Endothelial cell of umbilical vein (primary cell): ENCODE results near the gene AUTS2. TPM values are rescaled to one million over a fixed set of nuclear protein-coding genes. Genes with fewer than 3 reads are reported as not detected.

ENCODE experiments used
- BruUV-seq: library from RNA; stranded (reverse); fragments of 400-500 nt; replicated peaks from 2 replicates; lab custom pipeline; 2021; lab: Mats Ljungman, UMichigan
- CTCF ChIA-PET: fragments of 300-600, 350-600 bp; sonication (Branson Sonifier 250); formaldehyde crosslinking; loops from one replicate; lab custom pipeline; 2021; ENCODE audit warnings: antibody characterized with exemption, inconsistent platforms; lab: Charles Lee
- POLR2A ChIA-PET: fragments of 300-600, 350-600 bp; sonication (Branson Sonifier 250); formaldehyde crosslinking; loops from one replicate; lab custom pipeline; 2021; ENCODE audit warnings: antibody characterized with exemption, inconsistent platforms; lab: Charles Lee
- DNase-seq: peaks from one replicate; pipeline ENCODE4 v3.0.0-alpha.2; 2011; ENCODE audit warnings: low read depth, low spot score
- FAIRE-seq: peaks from 2 replicates; lab custom pipeline; 2011; peaks lifted over from hg19 to GRCh38; lab: Jason Lieb, UNC
- H2AFZ ChIP-seq: 2 replicates; pipeline ENCODE4 v1.6.0; 2012; ENCODE audit warnings: low read depth, low read length, control low read depth, inconsistent platforms
- H3K27ac ChIP-seq: 2 replicates; pipeline ENCODE4 v1.5.1; 2011; ENCODE audit warnings: low read depth, mild to moderate bottlenecking, control low read depth, low read length, moderate library complexity; ENCODE audit not compliant: insufficient read depth
- H3K27me3 ChIP-seq, 2 experiments: 2 replicates each; pipeline versions ENCODE4 v1.6.0 to v1.6.1; 2011; ENCODE audit warnings: low read length in 2 of 2, mixed read lengths in 1 of 2; ENCODE audit not compliant: control insufficient read depth in 2 of 2, insufficient read depth in 2 of 2
- H3K36me3 ChIP-seq, 2 experiments: 2 replicates in 1 of 2; 3 replicates in 1 of 2; pipeline ENCODE4 v1.5.1; 2011; ENCODE audit warnings: low read length in 2 of 2, mild to moderate bottlenecking in 1 of 2, moderate library complexity in 1 of 2; ENCODE audit not compliant: control insufficient read depth in 2 of 2, insufficient read depth in 2 of 2; ENCODE audit errors: extremely low read depth in 1 of 2
- H3K4me1 ChIP-seq: 3 replicates; pipeline ENCODE4 v1.5.1; 2011; ENCODE audit warnings: mild to moderate bottlenecking, low read length; ENCODE audit not compliant: control insufficient read depth, insufficient read depth; ENCODE audit errors: extremely low read depth
- H3K4me2 ChIP-seq: 2 replicates; pipeline ENCODE4 v1.6.1; 2011; ENCODE audit warnings: low read length, control low read depth, mixed read lengths; ENCODE audit not compliant: insufficient read depth
- H3K4me3 ChIP-seq, 3 experiments: fragments of 200-600 bp in 1 of 3; sonication (generic), shearing (Covaris generic) in 1 of 3; replicated peaks in 1 of 3; 2 replicates each; pipeline ENCODE4 v1.5.1; 2011 to 2016; ENCODE audit warnings: control low read depth in 3 of 3, low read length in 3 of 3, mild to moderate bottlenecking in 2 of 3, inconsistent platforms in 1 of 3, low read depth in 1 of 3, moderate library complexity in 1 of 3; ENCODE audit not compliant: insufficient read depth in 1 of 3
- H3K79me2 ChIP-seq: 2 replicates; pipeline ENCODE4 v1.6.0; 2012; ENCODE audit warnings: low read length, inconsistent platforms; ENCODE audit not compliant: control insufficient read depth, insufficient read depth
- H3K9ac ChIP-seq: replicated peaks from 2 replicates; pipeline ENCODE3; 2011; ENCODE audit warnings: low read length, control low read depth; ENCODE audit not compliant: insufficient read depth; ENCODE audit errors: extremely low read depth
- H3K9me1 ChIP-seq: replicated peaks from 3 replicates; pipeline ENCODE4 v1.6.0; 2011; ENCODE audit warnings: mild to moderate bottlenecking, low read length; ENCODE audit not compliant: control insufficient read depth, insufficient read depth; ENCODE audit errors: extremely low read depth
- H3K9me3 ChIP-seq: replicated peaks from 2 replicates; pipeline ENCODE4 v1.5.1; 2012; ENCODE audit warnings: low read length, inconsistent platforms; ENCODE audit not compliant: control insufficient read depth, insufficient read depth
- H4K20me1 ChIP-seq: replicated peaks from 2 replicates; pipeline ENCODE3; 2011; ENCODE audit warnings: mild to moderate bottlenecking, low read length; ENCODE audit not compliant: control insufficient read depth, insufficient read depth; ENCODE audit errors: extremely low read depth
- CTCF ChIP-seq, 2 donors: IDR thresholded peaks; 1 replicate in 1 of 2; 2 replicates in 1 of 2; pipeline ENCODE4 v1.5.1; 2011; ENCODE audit warnings: low read length in 2 of 2, mild to moderate bottlenecking in 2 of 2, moderate library complexity in 2 of 2, control low read depth in 1 of 2, inconsistent platforms in 1 of 2, low read depth in 1 of 2; ENCODE audit not compliant: insufficient read depth in 1 of 2; ENCODE audit errors: extremely low read depth in 1 of 2
- EZH2 ChIP-seq: IDR thresholded peaks from 2 replicates; pipeline ENCODE4 v1.6.1; 2012; ENCODE audit warnings: borderline replicate concordance, low read depth, mild to moderate bottlenecking, moderate library complexity, low read length, inconsistent platforms; ENCODE audit not compliant: severe bottlenecking
- FOS ChIP-seq: IDR thresholded peaks from 2 replicates; pipeline ENCODE4 v1.6.1; 2011; ENCODE audit warnings: mild to moderate bottlenecking, low read length, moderate library complexity, borderline replicate concordance; ENCODE audit not compliant: insufficient read depth
- GATA2 ChIP-seq: IDR thresholded peaks from 2 replicates; pipeline ENCODE4 v1.7.0; 2011; ENCODE audit warnings: low read depth, mild to moderate bottlenecking, moderate library complexity, mixed read lengths, low read length; ENCODE audit not compliant: insufficient read length, insufficient read depth
- JUN ChIP-seq: IDR thresholded peaks from 2 replicates; pipeline ENCODE4 v1.6.1; 2011; ENCODE audit warnings: borderline replicate concordance, low read depth; ENCODE audit not compliant: insufficient read length, insufficient read depth
- MAX ChIP-seq: IDR thresholded peaks from 2 replicates; pipeline ENCODE4 v1.6.1; 2011; ENCODE audit not compliant: insufficient read depth, insufficient read length
- MYC ChIP-seq: IDR thresholded peaks from one replicate; pipeline ENCODE4 v1.6.1; 2011; ENCODE audit warnings: mild to moderate bottlenecking, low read depth, low read length
- POLR2A ChIP-seq: IDR thresholded peaks from 2 replicates; pipeline ENCODE4 v1.6.1; 2012; ENCODE audit warnings: low read depth, mild to moderate bottlenecking, control low read depth, low read length
- POLR2AphosphoS5 ChIP-seq: IDR thresholded peaks from 2 replicates; pipeline ENCODE4 v1.6.1; 2012; ENCODE audit warnings: low read depth, mild to moderate bottlenecking, control low read depth, low read length, moderate library complexity; ENCODE audit not compliant: insufficient read depth
- dilution Hi-C: fragments of 300-500 bp; cut with MboI; formaldehyde crosslinking; loops from one replicate; pipeline ENCODE4 v1.15.0; 2019; ENCODE audit warnings: low sequenced_read_pairs; ENCODE audit not compliant: extremely low pct_ligation_motif_present
- intact Hi-C: fragments of 100-400 bp; cut with micrococcal nuclease; formaldehyde crosslinking; loops from one replicate; pipeline ENCODE4 v1.10.0; 2022
- polyA plus RNA-seq, 4 experiments: library from polyadenylated mRNA; depleted of rRNA in 3 of 4; stranded (reverse) in 3 of 4; unstranded in 1 of 4; fragments of >200 nt; gene quantifications; 2 replicates each; pipeline versions ENCODE4 v1.2.1 to v1.2.3, GENCODE V29; 2011 to 2012; ENCODE audit warnings: missing spikeins in 1 of 4
- total RNA-seq: library from RNA; stranded (reverse); gene quantifications from 2 replicates; pipeline ENCODE4 v1.2.3, GENCODE V29; 2021

The AUTS2 gene
- total and polyA plus RNA-seq, 2 donors (not counting 3 experiments of a cell fraction or from before 2014, with no cell fraction given): 0.59 to 8.0 TPM

DNA sequence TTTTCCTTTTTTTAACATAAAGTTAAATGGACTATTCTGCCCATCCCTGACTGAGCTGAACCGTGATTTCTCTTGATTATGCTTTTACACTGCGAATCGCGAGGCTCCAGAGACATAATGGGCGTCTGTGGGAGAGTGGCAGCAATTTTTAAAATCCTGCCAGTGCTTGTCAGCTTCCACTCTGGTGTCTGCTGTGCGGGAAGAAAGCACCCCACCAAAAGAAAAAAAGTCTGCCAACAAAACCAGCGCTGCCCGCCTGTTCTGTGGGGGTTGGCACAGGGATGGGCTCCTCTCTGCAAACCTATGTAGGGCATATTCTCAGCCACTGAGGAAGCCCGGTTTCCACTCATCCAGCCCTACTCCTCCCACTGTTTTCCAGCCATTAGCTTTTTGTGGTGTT lies 941.3 kb downstream of the AUTS2 start:
- no peaks in the 10 kb centered on the region for H4K20me1 ChIP-seq
- H3K27me3 ChIP-seq: no peaks in the 10 kb centered on the region
- H3K27ac ChIP-seq: no peak overlapping the region
- ChIA-PET POLR2A (no interaction called here), CTCF (no interaction called here)
- H3K79me2 ChIP-seq: no peaks in the 10 kb centered on the region
- no peak overlapping the region for H3K4me3 ChIP-seq
- dilution Hi-C loops: no loop called here
- no peaks in the 10 kb centered on the region for H3K36me3 ChIP-seq
- FAIRE-seq: no peak
- no peak overlapping the region for H3K9ac ChIP-seq
- intact Hi-C loops: no loop called here
- TF ChIP-seq POLR2A (no peak), FOS (no peak), JUN (no peak), EZH2 (no peak), CTCF (IDR thresholded peaks at IDR 0.05; ENCODE audit: extremely low read depth in 1 of 2, insufficient read depth in 1 of 2, low read depth in 1 of 2, low read length in 2 of 2) (no peak), GATA2 (no peak), MAX (no peak), MYC (no peak), POLR2AphosphoS5 (no peak)
- no peak for DNase-seq
- no peaks in the 10 kb centered on the region for H3K9me1 ChIP-seq
- BruUV-seq: no TSS peak
- no peak overlapping the region for H2AFZ ChIP-seq
- no peak overlapping the region for H3K4me2 ChIP-seq
- H3K4me1 ChIP-seq: no peaks in the 10 kb centered on the region
- H3K9me3 ChIP-seq: no peaks in the 10 kb centered on the region
